Ureter (tissue), 1 donor: ENCODE measurements around the gene TMPRSS9. TPM values are rescaled to one million over a fixed set of nuclear protein-coding genes. Genes with fewer than 3 reads are reported as not detected.
"Not testable (repeated sequence)": the region's sequence is repeated elsewhere in the genome, so short reads cannot be mapped to it uniquely, and the experiment has no call there.

Experiments used
- DNase-seq: peaks from one replicate; pipeline ENCODE4 v3.0.0-alpha.2; 2020; ENCODE audit warnings: low spot score
- total RNA-seq: library from RNA; stranded (reverse); gene quantifications from one replicate; pipeline ENCODE4 v1.2.4, GENCODE V29; 2023
- donor health status: DM: yes; HTN: yes; CAD: no.

Gene TMPRSS9
- total RNA-seq, 1 donor from 2014 or later = not detected

DNA sequence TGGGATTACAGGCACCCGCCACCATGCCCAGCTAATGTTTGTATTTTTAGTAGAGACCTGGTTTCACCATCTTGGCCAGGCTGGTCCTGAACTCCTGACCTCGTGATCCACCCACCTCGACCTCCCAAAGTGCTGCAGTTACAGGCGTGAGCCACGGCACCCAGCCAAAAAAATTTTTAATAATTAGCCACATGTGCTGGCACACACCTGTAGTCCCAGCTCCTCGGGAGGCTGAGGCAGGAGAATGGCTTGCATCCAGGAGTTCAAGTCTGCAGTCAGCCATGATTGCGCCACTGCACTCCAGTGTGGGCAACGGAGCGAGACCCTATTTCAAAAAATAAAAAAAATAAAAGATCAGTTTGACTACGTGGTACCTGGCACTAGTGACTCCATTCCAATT is 98.7 kb downstream of the TMPRSS9 start:
- not testable (repeated sequence) for DNase-seq

DNA sequence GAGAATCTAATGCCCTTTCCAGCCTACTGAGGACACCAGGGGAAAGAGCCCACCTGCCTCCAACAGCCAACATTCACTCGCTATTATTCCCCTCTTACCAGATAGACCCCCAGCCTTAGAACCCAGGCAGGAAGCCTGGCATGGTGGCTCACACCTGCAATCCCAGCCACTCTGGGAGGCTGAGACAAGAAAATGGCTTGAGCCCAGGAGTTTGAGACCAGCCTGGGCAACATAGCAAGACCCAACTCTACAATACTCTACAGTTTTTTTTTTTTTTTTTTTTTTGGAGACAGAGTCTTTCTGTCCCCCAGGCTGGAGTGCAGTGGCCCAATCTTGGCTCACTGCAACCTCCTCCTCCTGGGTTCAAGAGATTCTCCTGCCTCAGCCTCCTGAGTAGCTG is 100.2 kb downstream of the TMPRSS9 start:
- DNase-seq = no peak

DNA sequence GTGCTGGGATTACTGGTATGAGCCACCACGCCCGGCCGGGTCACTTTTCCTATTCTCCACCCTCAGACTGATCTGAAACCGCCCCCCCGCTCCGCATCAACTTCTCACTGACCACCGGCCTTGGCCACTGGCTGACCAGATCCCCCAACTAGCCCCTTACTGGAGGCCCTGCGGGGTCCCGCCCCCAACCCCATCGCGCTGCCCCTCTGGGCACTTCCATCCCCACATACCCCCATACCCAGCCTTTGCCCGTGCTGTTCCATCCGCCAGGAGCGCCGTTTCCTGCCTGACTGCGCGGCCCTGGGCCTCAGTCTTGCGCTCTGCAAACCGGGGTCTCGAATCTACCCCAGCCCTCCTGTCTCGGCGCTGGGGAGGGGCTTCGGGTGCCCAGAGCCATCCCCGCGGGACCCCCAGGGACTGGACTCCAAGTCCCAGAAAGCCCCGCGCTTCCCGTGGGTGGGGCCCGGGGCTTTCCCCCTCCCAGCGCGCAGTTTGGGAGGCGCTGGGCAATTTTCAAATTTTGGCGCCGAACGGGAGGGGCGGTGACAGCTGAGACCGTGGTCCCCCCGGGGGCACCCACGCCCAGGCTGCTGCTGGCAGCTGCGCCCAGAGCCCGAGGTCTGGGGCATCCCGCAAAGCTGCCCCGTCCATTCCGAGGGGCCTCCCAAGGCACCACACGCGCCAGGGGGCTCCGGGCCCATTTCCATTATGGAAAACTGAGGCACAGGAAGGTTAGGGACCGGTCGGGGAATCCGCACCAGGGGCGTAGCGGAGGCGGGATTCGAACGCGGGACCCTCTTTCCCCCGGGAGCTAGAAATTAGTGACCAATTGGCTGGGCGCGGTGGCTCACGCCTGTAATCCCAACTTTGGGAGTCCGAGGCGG is 101.9 kb downstream of the TMPRSS9 start:
- DNase-seq = no peak

DNA sequence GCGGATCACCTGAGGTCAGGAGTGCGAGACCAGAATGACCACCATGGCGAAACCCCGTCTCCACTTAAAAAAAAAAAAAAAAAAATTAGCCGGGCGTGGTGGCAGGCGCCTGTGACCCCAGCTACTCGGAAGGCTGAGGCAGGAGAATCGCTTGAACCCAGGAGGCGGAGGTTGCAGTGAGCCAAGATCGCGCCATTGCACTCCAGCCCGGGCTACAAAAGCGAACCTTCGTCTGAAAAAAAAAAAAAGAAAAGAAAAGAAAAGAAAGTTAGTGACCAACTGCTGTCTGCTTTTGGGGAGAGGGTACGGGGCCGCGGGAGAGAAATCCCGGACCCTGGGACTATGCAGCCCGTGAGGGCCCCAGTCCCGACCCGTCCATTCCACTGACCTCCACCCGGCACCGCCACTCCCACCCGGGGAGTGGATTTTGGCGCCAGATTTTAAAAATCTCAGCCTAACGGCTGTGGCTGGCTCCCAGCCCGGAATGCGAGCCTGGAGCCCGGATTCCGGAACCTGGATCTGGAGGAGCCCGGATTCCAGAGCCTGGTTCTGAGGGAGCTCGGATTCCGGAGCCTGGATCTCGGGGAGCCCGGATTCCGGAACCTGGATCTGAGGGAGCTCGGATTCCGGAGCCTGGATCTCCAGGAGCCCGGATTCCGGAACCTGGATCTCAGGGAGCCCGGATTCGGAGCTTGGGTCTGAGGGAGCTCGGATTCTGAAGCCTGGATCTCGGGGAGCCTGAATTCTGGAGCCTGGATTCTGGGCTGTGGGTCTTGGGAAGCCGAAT is 102.8 kb downstream of the TMPRSS9 start:
- peak; percentile 85 for DNase-seq

DNA sequence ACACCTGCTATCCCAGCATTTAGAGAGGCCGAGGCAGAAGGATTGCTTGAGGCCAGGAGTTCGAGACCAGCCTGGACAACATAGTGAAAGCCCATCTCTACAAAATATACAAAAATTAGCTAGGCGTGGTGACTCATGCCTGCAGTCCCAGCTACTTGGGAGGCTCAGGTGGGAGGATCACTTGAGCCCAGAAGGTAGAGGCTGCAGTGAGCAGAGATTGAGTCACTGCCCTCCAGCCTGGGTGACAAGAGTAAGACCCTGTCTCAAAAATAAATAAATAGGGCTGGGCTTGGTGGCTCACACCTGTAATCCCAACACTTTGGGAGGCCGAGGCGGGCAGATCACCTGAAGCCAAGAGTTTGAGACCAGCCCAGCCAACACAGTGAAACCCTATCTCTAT is 103.6 kb downstream of the TMPRSS9 start:
- not testable (repeated sequence) for DNase-seq

DNA sequence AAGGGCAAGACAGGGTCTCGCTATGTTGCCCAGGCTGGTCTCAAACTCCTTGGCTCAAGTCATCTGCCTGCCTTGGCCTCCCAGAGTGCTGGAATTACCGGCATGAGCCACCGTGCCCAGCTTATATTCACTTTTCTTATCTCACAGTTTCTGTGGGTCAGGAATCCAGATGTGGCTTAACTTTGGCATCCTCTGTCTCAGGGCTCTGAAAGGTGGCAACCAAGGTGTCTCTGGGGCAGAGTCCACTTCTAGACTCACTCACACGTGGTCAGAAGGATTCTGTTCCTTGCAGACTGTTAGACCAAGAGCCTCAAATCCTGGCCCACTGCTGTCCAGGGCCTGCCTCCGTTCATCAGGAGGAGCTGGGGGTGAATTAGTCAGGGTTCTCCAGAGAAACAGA is 104.3 kb downstream of the TMPRSS9 start:
- DNase-seq = no peak

DNA sequence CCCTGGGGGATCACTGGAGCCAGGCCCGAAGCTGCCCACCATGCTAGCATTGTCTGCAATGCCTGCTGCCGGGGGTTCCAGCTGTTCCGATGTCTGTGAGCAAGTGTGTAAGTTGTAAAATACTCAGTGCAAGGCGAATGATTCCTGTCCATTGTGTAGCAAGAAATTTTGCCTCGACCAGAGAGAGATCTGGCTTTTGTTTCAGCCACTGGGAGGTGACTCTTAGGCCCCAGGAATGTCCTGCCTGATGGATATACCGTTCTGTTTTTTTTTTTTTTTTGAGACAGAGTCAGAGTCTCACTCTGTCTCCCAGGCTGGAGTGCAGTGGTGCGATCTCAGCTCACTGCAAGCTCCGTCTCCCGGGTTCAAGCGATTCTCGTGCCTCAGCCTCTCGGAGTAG is 108.5 kb downstream of the TMPRSS9 start:
- no peak for DNase-seq

DNA sequence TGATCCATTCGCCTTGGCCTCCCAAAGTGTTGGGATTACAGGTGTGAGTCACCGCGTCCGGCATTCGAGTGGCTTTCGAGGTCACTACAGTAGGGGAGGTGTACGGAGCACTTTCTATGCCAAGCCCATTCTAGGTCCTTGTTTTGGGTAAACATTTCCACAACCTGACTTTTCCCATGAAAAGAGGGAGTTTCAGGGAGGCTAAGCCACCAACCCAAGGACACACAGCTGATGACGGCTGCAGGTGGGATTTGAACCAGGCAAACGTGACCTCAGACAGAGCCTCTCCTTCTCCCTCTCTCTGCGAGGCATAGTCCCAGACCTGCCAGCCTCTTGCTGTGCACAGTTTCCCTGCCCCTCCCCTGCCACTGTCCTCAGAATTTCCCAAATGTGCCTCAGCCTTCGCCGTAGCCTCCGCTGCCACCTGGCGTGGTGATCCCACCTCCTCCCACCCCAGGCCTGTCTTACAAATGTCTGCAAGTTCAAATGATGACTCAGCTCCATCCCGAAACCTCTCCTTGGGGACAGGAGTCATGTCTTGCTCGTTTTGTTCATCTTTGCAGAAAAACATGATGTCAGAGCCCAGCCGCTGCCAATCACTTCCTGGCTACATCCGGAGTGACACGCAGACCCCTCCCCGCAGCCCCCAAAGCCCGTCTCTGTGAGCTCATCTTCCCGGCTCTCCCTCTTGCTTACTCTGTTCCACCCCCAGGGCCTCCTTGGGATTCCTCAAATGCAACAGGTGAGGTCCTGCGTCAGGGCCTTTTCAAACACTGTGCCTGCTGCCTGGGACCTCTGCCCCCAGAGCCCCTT is 109.2 kb downstream of the TMPRSS9 start:
- DNase-seq = no peak

DNA sequence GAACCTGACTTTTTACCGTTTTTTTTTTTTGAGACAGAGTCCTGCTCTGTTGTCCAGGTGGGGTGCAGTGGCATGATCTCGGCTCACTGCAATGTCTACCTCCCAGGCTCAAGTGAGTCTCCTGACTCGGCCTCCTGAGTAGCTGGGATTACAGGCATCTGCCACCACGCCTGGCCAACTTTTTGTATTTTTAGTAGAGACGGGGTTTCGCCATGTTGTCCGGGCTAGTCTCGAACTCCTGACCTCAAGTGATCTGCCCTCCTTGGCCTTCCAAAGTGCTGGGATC is 109.8 kb downstream of the TMPRSS9 start:
- DNase-seq = not testable (repeated sequence)

DNA sequence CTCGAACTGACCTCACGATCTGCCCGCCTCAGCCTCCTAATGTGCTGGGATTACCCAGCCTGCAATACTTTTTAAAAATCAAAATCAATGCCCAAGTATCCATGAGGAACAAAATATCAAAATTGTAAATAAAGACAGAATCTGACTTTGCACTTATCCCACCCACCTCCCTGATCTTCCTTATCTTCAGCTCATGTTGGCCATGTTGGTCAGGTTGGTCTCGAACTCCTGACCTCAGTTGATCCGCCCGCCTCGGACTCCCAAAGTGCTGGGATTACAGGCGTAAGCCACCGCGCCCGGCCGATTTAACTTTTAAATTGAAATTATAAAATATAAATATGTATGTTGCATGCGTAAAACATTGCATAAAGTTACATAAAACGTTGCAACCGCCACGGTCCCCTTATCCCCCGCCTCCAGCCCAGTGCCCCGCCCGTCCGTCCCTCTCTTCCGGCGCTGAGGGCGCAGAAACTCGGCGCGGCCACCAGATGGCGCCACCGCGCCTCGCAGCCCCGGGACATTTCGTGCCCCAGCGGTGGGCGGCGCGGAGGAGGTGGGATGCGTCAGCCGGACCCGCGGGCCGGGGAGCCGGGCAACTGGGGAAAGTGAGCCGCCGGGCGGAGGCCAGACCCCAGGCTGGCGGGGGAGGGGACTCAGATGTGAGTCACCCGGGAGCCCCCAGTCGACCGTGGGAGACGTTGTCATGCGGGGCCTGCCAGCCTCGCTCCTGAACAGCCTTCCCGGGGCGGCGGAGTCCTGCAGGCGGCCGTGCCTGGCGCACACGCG is 114.4 kb downstream of the TMPRSS9 start:
- peak; percentile 86 for DNase-seq

DNA sequence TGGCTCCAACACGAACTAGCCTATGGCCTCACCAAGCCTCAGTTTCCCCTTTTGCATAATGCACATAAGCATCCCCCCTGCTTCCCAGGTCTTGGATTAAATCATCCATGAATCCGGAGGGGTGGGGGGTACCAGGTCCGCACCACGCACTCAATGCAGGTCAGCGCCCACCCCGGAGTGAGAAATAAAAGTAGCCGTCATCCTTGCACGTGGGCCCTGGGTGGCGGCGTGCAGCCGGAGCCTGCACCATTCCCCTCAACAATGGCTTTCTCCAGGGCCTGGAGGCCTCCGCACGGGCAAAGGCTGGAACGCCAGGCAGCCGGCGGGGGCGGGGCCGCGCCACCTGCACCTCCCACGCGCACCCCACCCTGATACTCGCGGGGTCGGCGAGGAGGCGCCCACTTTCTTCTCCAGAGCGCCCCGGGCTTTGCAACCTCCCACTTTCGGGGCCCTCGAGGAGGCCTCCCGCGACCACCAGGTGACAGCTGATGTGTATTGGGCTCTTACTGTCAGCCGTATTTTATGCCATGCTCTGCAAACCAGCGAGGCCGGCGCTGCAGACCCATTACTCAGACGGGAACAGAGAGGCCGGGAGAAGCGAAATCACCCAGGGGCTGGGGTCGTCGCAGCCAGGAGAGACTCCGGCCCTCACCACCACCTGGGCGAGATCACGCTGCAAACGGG is 115.1 kb downstream of the TMPRSS9 start:
- DNase-seq = no peak

Other genes with a start within 250 kb of the TMPRSS9 start
- 148 TPM for gene AP3D1, start 208.7 kb upstream of the TMPRSS9 start, total RNA-seq
- gene DOT1L, start 196.3 kb upstream of the TMPRSS9 start, total RNA-seq = 41.9 TPM
- gene PLEKHJ1, start 123.9 kb upstream of the TMPRSS9 start, total RNA-seq = 52.0 TPM
- 65.8 TPM for gene SF3A2, start 123.4 kb upstream of the TMPRSS9 start, total RNA-seq
- gene AMH, start 110.9 kb upstream of the TMPRSS9 start, total RNA-seq = 1.3 TPM
- 0.49 TPM for gene JSRP1, start 103.8 kb upstream of the TMPRSS9 start, total RNA-seq
- gene PEAK3, start 78.1 kb upstream of the TMPRSS9 start, total RNA-seq = 0.99 TPM
- not detected for gene LINGO3, start 52.1 kb upstream of the TMPRSS9 start, total RNA-seq
- gene LSM7, start 31.7 kb upstream of the TMPRSS9 start, total RNA-seq = 85.0 TPM
- gene SPPL2B, start 31.6 kb upstream of the TMPRSS9 start, total RNA-seq = 70.3 TPM
- gene TIMM13, start 67.3 kb downstream of the TMPRSS9 start, total RNA-seq = 87.0 TPM
- 27.5 TPM for gene LMNB2, start 96.7 kb downstream of the TMPRSS9 start, total RNA-seq
- 55.3 TPM for gene GADD45B, start 115.9 kb downstream of the TMPRSS9 start, total RNA-seq